ENCODE measurements around the gene INPP5A. TPM values are rescaled to one million over a fixed set of nuclear protein-coding genes. Genes with fewer than 3 reads are reported as not detected.

The INPP5A gene
- total RNA-seq, 4 donors from 2014 or later, result 34.8 to 80.8 (median 52.8) TPM

GRCh38 chr10:132607961-132608495 lies 70.4 kb downstream of the INPP5A start:
- TF ChIP-seq POLR2AphosphoS5 (IDR thresholded peaks at IDR 0.05) (no peak), CTCF (IDR thresholded peaks at IDR 0.05) (no peak), POLR2A (IDR thresholded peaks at IDR 0.05) (no peak), EP300 (IDR thresholded peaks at IDR 0.05; ENCODE audit: low read depth) (no peak)
- peaks cover 11 to 49% (median 25%) of the 10 kb centered on the region in 4 donors for H3K4me1 ChIP-seq
- no peak for DNase-seq
- H3K27ac ChIP-seq, result no peak overlapping the region
- in situ Hi-C loops (cut with MboI; ENCODE audit: low pct_ligation_motif_present in 1 of 4, low pct_unique_long_range_greater_than_20kb in 1 of 4, low sequenced_read_pairs in 3 of 4), result no loop called here
- H3K4me3 ChIP-seq, result no peak overlapping the region
- intact Hi-C loops (cut with DNase I; ENCODE audit: low total_unique reads), result no loop called here
- WGBS, 2 donors (ENCODE audit: low coverage in 1 of 2), result 50 to 92% methylated on average over 1 to 25 of the region's 25 CpGs
- H3K36me3 ChIP-seq, result no peaks in the 10 kb centered on the region
- no peaks in the 10 kb centered on the region for H3K27me3 ChIP-seq
- no peaks in the 10 kb centered on the region for H3K9me3 ChIP-seq

- Histone ChIP-seq H3K4me3 (no peak overlapping the region), H3K9me3 (no peaks in the 10 kb centered on the region), H3K36me3 (no peaks in the 10 kb centered on the region), H3K4me1 (peaks cover 11 to 50% (median 25%) of the 10 kb centered on the region in 4 donors), H3K27me3 (no peaks in the 10 kb centered on the region), H3K27ac (no peak overlapping the region)
- intact Hi-C loops (cut with DNase I; ENCODE audit: low total_unique reads), result no loop called here
- DNase-seq, result no peak
- in situ Hi-C loops (cut with MboI; ENCODE audit: low pct_ligation_motif_present in 1 of 4, low pct_unique_long_range_greater_than_20kb in 1 of 4, low sequenced_read_pairs in 3 of 4), result no loop called here
- 67 to 90% methylated on average over 3 to 17 of the region's 18 CpGs for WGBS, 2 donors (ENCODE audit: low coverage in 1 of 2)
- TF ChIP-seq CTCF (IDR thresholded peaks at IDR 0.05) (no peak), POLR2A (IDR thresholded peaks at IDR 0.05) (no peak), EP300 (IDR thresholded peaks at IDR 0.05; ENCODE audit: low read depth) (no peak), POLR2AphosphoS5 (IDR thresholded peaks at IDR 0.05) (no peak)
These were observed 71.1 kb downstream of the INPP5A start for GRCh38 chr10:132608511-132609195.

- intact Hi-C loops (cut with DNase I; ENCODE audit: low total_unique reads), result no loop called here
- no peak overlapping the region for H3K27ac ChIP-seq
- H3K27me3 ChIP-seq, result no peaks in the 10 kb centered on the region
- in situ Hi-C loops (cut with MboI; ENCODE audit: low pct_ligation_motif_present in 1 of 4, low pct_unique_long_range_greater_than_20kb in 1 of 4, low sequenced_read_pairs in 3 of 4), result no loop called here
- WGBS, 2 donors (ENCODE audit: low coverage in 1 of 2), result 98% methylated on average over 14 of the region's 14 CpGs; no CpG with 5 or more reads in 1 of the 2 donors
- H3K9me3 ChIP-seq, result no peaks in the 10 kb centered on the region
- peaks cover 11 to 50% (median 25%) of the 10 kb centered on the region in 4 donors for H3K4me1 ChIP-seq
- DNase-seq, result no peak
- no peak for TF ChIP-seq CTCF (IDR thresholded peaks at IDR 0.05)
- no peak for TF ChIP-seq POLR2A (IDR thresholded peaks at IDR 0.05)
- no peak for TF ChIP-seq POLR2AphosphoS5 (IDR thresholded peaks at IDR 0.05)
- no peak for TF ChIP-seq EP300 (IDR thresholded peaks at IDR 0.05; ENCODE audit: low read depth)
- no peaks in the 10 kb centered on the region for H3K36me3 ChIP-seq
- no peak overlapping the region for H3K4me3 ChIP-seq
These were observed 71.6 kb downstream of the INPP5A start for GRCh38 chr10:132609211-132609610.

GRCh38 chr10:132610071-132610701 lies 72.6 kb downstream of the INPP5A start:
- WGBS, 2 donors (ENCODE audit: low coverage in 1 of 2), result 90% methylated on average over 7 of the region's 20 CpGs; no CpG with 5 or more reads in 1 of the 2 donors
- in situ Hi-C loops (cut with MboI; ENCODE audit: low pct_ligation_motif_present in 1 of 4, low pct_unique_long_range_greater_than_20kb in 1 of 4, low sequenced_read_pairs in 3 of 4) (no loop called here), intact Hi-C loops (cut with DNase I; ENCODE audit: low total_unique reads) (no loop called here)
- Histone ChIP-seq H3K27me3 (no peaks in the 10 kb centered on the region), H3K4me3 (no peak overlapping the region), H3K9me3 (no peaks in the 10 kb centered on the region), H3K36me3 (no peaks in the 10 kb centered on the region), H3K4me1 (peaks cover 11 to 42% (median 25%) of the 10 kb centered on the region in 4 donors), H3K27ac (no peak overlapping the region)
- DNase-seq, result no peak
- no peak for TF ChIP-seq CTCF (IDR thresholded peaks at IDR 0.05)
- TF ChIP-seq POLR2AphosphoS5 (IDR thresholded peaks at IDR 0.05), result no peak
- TF ChIP-seq EP300 (IDR thresholded peaks at IDR 0.05; ENCODE audit: low read depth), result no peak
- TF ChIP-seq POLR2A (IDR thresholded peaks at IDR 0.05), result no peak

Data from transverse colon (tissue), 4 donors.